PC-9 (cell line): Measurements from ENCODE around the gene ARPP21.

Source experiments
- EZH2 ChIP-seq: fragments of 200-600 bp; sonication (generic); IDR thresholded peaks from 2 replicates; pipeline ENCODE4 v1.8.0; 2017; ENCODE audit warnings: antibody characterized with exemption, low read depth
- TF ChIP-seq, protein P1 (sequence below): fragments of 200-600 bp; sonication (generic); conservative IDR thresholded peaks from 2 replicates; pipeline ENCODE4 v1.6.1; 2017; ENCODE audit warnings: mixed run types, antibody characterized with exemption, mild to moderate bottlenecking, moderate library complexity

DNA sequence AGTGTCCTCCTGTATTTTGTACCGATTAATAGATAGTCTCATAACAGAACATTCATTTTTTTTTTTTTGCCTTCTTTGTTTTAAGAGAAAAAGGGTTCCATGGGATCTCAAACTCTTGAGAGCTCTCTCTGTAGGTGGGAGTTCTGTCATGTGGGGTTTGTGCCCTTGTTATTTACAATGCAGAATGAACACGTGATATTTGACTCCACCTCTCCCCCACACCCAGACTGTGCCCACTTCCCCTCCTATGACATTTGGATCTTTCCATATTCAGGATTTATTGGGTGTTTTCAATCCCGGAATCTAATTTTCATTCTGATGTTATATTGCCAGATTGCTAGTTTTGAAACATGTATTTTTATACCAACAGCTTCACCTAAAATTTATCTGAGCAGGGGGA, 49.5 kb downstream of the ARPP21 start:
- TF ChIP-seq, protein P1, sequence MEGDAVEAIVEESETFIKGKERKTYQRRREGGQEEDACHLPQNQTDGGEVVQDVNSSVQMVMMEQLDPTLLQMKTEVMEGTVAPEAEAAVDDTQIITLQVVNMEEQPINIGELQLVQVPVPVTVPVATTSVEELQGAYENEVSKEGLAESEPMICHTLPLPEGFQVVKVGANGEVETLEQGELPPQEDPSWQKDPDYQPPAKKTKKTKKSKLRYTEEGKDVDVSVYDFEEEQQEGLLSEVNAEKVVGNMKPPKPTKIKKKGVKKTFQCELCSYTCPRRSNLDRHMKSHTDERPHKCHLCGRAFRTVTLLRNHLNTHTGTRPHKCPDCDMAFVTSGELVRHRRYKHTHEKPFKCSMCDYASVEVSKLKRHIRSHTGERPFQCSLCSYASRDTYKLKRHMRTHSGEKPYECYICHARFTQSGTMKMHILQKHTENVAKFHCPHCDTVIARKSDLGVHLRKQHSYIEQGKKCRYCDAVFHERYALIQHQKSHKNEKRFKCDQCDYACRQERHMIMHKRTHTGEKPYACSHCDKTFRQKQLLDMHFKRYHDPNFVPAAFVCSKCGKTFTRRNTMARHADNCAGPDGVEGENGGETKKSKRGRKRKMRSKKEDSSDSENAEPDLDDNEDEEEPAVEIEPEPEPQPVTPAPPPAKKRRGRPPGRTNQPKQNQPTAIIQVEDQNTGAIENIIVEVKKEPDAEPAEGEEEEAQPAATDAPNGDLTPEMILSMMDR, result no peak
- TF ChIP-seq EZH2, result no peak
